Fibroblast of skin of left quadriceps (primary cell): ENCODE results near the gene PCNA.

Experiments
- DNase-seq, 2 experiments: peaks; one replicate each; pipeline ENCODE4 v3.0.0-alpha.2; 2013; ENCODE audit warnings: low read depth in 2 of 2

The PCNA gene

DNA sequence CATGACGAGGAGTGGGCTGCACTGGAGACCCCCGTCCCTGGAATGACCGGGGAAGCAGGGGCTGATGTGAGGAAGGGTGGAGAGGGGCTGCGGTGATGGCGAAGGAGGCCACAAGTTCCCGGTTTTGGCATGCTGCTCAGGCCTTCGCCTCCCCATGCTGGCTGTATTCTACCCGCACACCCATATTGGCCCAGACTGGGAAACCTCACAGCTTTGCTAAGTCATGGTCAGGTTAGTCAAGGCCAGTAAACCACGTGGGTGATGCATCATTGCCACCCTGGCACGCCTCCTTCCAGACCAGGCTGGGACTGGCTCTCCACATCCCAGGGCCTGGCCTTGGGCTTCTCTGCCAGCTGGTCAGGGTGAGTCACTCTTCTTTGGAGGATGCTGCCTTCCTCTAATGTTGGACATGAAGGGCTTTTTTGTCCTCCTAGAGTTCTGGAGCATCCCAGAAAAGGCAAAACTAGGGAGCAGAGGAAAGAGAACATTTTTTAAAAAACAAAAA is 53.8 kb downstream of the PCNA start:
- DNase-seq = peak; percentile 29 to 42

- no peak for DNase-seq
Observed at GRCh38 chr20:5065166-5065878, 54.4 kb downstream of the PCNA start.
